Thymus (tissue), 11 donors: Measurements from ENCODE around the gene RNH1. TPM values are rescaled to one million over a fixed set of nuclear protein-coding genes. Genes with fewer than 3 reads are reported as not detected.
A peak's percentile ranks its signal among the peaks of the same experiment; 100 is the strongest.

Experiments used
- DNase-seq, 9 donors: peaks; one replicate each; pipeline ENCODE4 v3.0.0-alpha.2; 2013; ENCODE audit warnings: low spot score in 9 of 9, low read depth in 6 of 9, missing footprints in 1 of 9
- H3K27ac ChIP-seq, 2 donors: one replicate each; pipeline ENCODE4 v1.5.1; 2013; ENCODE audit warnings: control low read depth in 1 of 2, low read depth in 1 of 2, low read length in 1 of 2, mild to moderate bottlenecking in 1 of 2, moderate library complexity in 1 of 2
- H3K27me3 ChIP-seq, 2 donors: one replicate each; pipeline ENCODE4 v1.5.1; 2013; ENCODE audit warnings: low read length in 1 of 2; ENCODE audit not compliant: control insufficient read depth in 2 of 2, insufficient read depth in 1 of 2
- H3K36me3 ChIP-seq, 2 donors: one replicate each; pipeline ENCODE4 v1.5.1; 2013; ENCODE audit warnings: low read length in 1 of 2, mild to moderate bottlenecking in 1 of 2, moderate library complexity in 1 of 2; ENCODE audit not compliant: control insufficient read depth in 2 of 2, insufficient read depth in 2 of 2
- H3K4me1 ChIP-seq, 2 donors: one replicate each; pipeline ENCODE4 v1.5.1; 2013; ENCODE audit warnings: low read length in 2 of 2; ENCODE audit not compliant: control insufficient read depth in 2 of 2, insufficient read depth in 2 of 2
- H3K4me3 ChIP-seq, 2 donors: one replicate each; pipeline ENCODE4 v1.5.1; 2013; ENCODE audit warnings: low read length in 2 of 2, control low read depth in 1 of 2, mild to moderate bottlenecking in 1 of 2
- H3K9me3 ChIP-seq, 2 donors: one replicate each; pipeline ENCODE4 v1.5.1; 2013; ENCODE audit warnings: low read length in 1 of 2, mild to moderate bottlenecking in 1 of 2; ENCODE audit not compliant: control insufficient read depth in 2 of 2, insufficient read depth in 1 of 2
- WGBS: extraction: QIAGEN DNeasy Blood & Tissue Kit; methylation state at CpG from one replicate; pipeline ENCODE4 v1.1.7; 2013; 5-methylcytosine and 5-hydroxymethylcytosine counted together
- polyA plus RNA-seq: library from polyadenylated mRNA; stranded (reverse); fragments of 200-250 nt; gene quantifications from one replicate; pipeline ENCODE4 v1.2.3, GENCODE V29; 2013
- total RNA-seq: library from RNA; stranded (reverse); fragments of 120-200 nt; gene quantifications from one replicate; pipeline ENCODE4 v1.2.4, GENCODE V29; 2013
- donor health status: healthy.

The RNH1 gene
- total and polyA plus RNA-seq, 2 donors, result 79.2 to 114 TPM

GRCh38 chr11:515131-515530, 8.1 kb upstream of the RNH1 start:
- Histone ChIP-seq H3K4me3 (no peak overlapping the region), H3K27ac (peak overlapping the region; percentile 47 to 76), H3K4me1 (peaks cover 0 to 11% of the 10 kb centered on the region in 2 donors), H3K9me3 (peaks cover 0 to 25% of the 10 kb centered on the region in 2 donors), H3K36me3 (peaks cover 0 to 14% of the 10 kb centered on the region in 2 donors), H3K27me3 (no peaks in the 10 kb centered on the region)
- WGBS, result 89% methylated on average over 6 of the region's 6 CpGs
- no peak for DNase-seq

- WGBS, result 94% methylated on average over 10 of the region's 10 CpGs
- Histone ChIP-seq H3K4me1 (peaks cover 0 to 11% of the 10 kb centered on the region in 2 donors), H3K27ac (peak overlapping the region; percentile 47 to 76), H3K27me3 (no peaks in the 10 kb centered on the region), H3K9me3 (peaks cover 0 to 25% of the 10 kb centered on the region in 2 donors), H3K4me3 (no peak overlapping the region), H3K36me3 (peaks cover 5 to 14% of the 10 kb centered on the region in 2 donors)
- no peak for DNase-seq
These were observed 7.6 kb upstream of the RNH1 start for GRCh38 chr11:514606-515005.

GRCh38 chr11:512761-513595, 5.9 kb upstream of the RNH1 start:
- H3K36me3 ChIP-seq, result peaks cover 9 to 19% of the 10 kb centered on the region in 2 donors
- no peaks in the 10 kb centered on the region for H3K27me3 ChIP-seq
- H3K27ac ChIP-seq, result no peak overlapping the region
- peaks cover 0 to 4% of the 10 kb centered on the region in 2 donors for H3K4me1 ChIP-seq
- no peak overlapping the region for H3K4me3 ChIP-seq
- DNase-seq, result no peak
- H3K9me3 ChIP-seq, result peaks cover 0 to 17% of the 10 kb centered on the region in 2 donors
- 94% methylated on average over 29 of the region's 29 CpGs for WGBS

- H3K9me3 ChIP-seq, result peaks cover 0 to 5% of the 10 kb centered on the region in 2 donors
- H3K36me3 ChIP-seq, result peaks cover 9 to 19% of the 10 kb centered on the region in 2 donors
- H3K27me3 ChIP-seq, result peaks cover 16 to 18% of the 10 kb centered on the region in 2 donors
- no peak overlapping the region for H3K4me3 ChIP-seq
- H3K4me1 ChIP-seq, result peaks cover 8 to 21% of the 10 kb centered on the region in 2 donors
- DNase-seq, result no peak
- no peak overlapping the region for H3K27ac ChIP-seq
- 97% methylated on average over 5 of the region's 5 CpGs for WGBS
These were observed 1.9 kb upstream of the RNH1 start for GRCh38 chr11:508956-509355.

GRCh38 chr11:507727-508515, 879 bp upstream of the RNH1 start:
- H3K4me1 ChIP-seq, result peaks cover 8 to 21% of the 10 kb centered on the region in 2 donors
- H3K27me3 ChIP-seq, result peaks cover 21 to 22% of the 10 kb centered on the region in 2 donors
- DNase-seq, result no peak
- H3K36me3 ChIP-seq, result peaks cover 9 to 14% of the 10 kb centered on the region in 2 donors
- H3K9me3 ChIP-seq, result peaks cover 0 to 5% of the 10 kb centered on the region in 2 donors
- H3K27ac ChIP-seq, result no peak overlapping the region
- WGBS, result 50% methylated on average over 45 of the region's 45 CpGs
- H3K4me3 ChIP-seq, result peak overlapping the region; percentile 17 to 99

- H3K4me3 ChIP-seq, result peak overlapping the region; percentile 83 to 99
- peaks cover 18% of the 10 kb centered on the region in 2 donors for H3K36me3 ChIP-seq
- peaks cover 8 to 21% of the 10 kb centered on the region in 2 donors for H3K4me1 ChIP-seq
- WGBS, result under 1% methylated on average over 71 of the region's 71 CpGs
- peak; percentile 86 to 97 (median 92) for DNase-seq
- H3K9me3 ChIP-seq, result peaks cover 0 to 5% of the 10 kb centered on the region in 2 donors
- H3K27ac ChIP-seq, result peak overlapping the region; percentile 100
- H3K27me3 ChIP-seq, result peaks cover 21 to 22% of the 10 kb centered on the region in 2 donors
These were observed 626 bp downstream of the RNH1 start for GRCh38 chr11:506238-506994.

- 87% methylated on average over 7 of the region's 7 CpGs for WGBS
- Histone ChIP-seq H3K27me3 (peaks cover 21 to 22% of the 10 kb centered on the region in 2 donors), H3K36me3 (peaks cover 26 to 28% of the 10 kb centered on the region in 2 donors), H3K27ac (peak overlapping the region in 1 of 2 donors; percentile 31), H3K9me3 (peaks cover 0 to 5% of the 10 kb centered on the region in 2 donors), H3K4me3 (peak overlapping the region in 1 of 2 donors; percentile 25), H3K4me1 (peaks cover 8 to 21% of the 10 kb centered on the region in 2 donors)
- DNase-seq, result no peak
These were observed 2.1 kb downstream of the RNH1 start for GRCh38 chr11:504994-505344.

- peak in 1 of 9 donors; percentile 10 for DNase-seq
- Histone ChIP-seq H3K36me3 (peaks cover 28 to 34% of the 10 kb centered on the region in 2 donors), H3K9me3 (peaks cover 0 to 5% of the 10 kb centered on the region in 2 donors), H3K27ac (peak overlapping the region; percentile 17 to 64), H3K27me3 (peaks cover 21 to 22% of the 10 kb centered on the region in 2 donors), H3K4me1 (peaks cover 8 to 21% of the 10 kb centered on the region in 2 donors), H3K4me3 (peak overlapping the region; percentile 5 to 25)
- 26% methylated on average over 72 of the region's 72 CpGs for WGBS
These were observed 2.7 kb downstream of the RNH1 start for GRCh38 chr11:504053-504993.
